GM18858 (cell line): Measurements from ENCODE around the gene PIK3C2G.
"Not testable (repeated sequence)": the region's sequence is repeated elsewhere in the genome, so short reads cannot be mapped to it uniquely, and the experiment has no call there.

Source experiments
- ATAC-seq: cut with Tn5 transposase; IDR thresholded peaks from one replicate; pipeline ENCODE4 v1.9.1; 2021; ENCODE audit not compliant: unreplicated experiment

PIK3C2G gene

GRCh38 chr12:18468246-18469075 lies 207.1 kb downstream of the PIK3C2G start:
- ATAC-seq: no peak

- ATAC-seq: no peak
Measured at GRCh38 chr12:18470251-18470650, 208.9 kb downstream of the PIK3C2G start.

- ATAC-seq: no peak
Measured at GRCh38 chr12:18472304-18472703, 211.0 kb downstream of the PIK3C2G start.

- ATAC-seq: no peak
Measured at GRCh38 chr12:18472806-18473205, 211.5 kb downstream of the PIK3C2G start.

GRCh38 chr12:18476861-18477260 lies 215.5 kb downstream of the PIK3C2G start:
- no peak for ATAC-seq

- ATAC-seq: no peak
Measured at GRCh38 chr12:18479256-18479655, 217.9 kb downstream of the PIK3C2G start.

GRCh38 chr12:18482601-18483120 lies 221.3 kb downstream of the PIK3C2G start:
- ATAC-seq: no peak

GRCh38 chr12:18483698-18484325 lies 222.5 kb downstream of the PIK3C2G start:
- ATAC-seq: no peak

GRCh38 chr12:18486036-18486435 lies 224.7 kb downstream of the PIK3C2G start:
- no peak for ATAC-seq

GRCh38 chr12:18487509-18487908 lies 226.2 kb downstream of the PIK3C2G start:
- ATAC-seq: no peak

- no peak for ATAC-seq
Measured at GRCh38 chr12:18492372-18493025, 231.2 kb downstream of the PIK3C2G start.

GRCh38 chr12:18496156-18496555 lies 234.8 kb downstream of the PIK3C2G start:
- ATAC-seq: no peak

GRCh38 chr12:18500160-18500574 lies 238.8 kb downstream of the PIK3C2G start:
- ATAC-seq: not testable (repeated sequence)

- ATAC-seq: not testable (repeated sequence)
Measured at GRCh38 chr12:18500736-18501135, 239.4 kb downstream of the PIK3C2G start.

GRCh38 chr12:18502422-18502968 lies 241.2 kb downstream of the PIK3C2G start:
- ATAC-seq: no peak

GRCh38 chr12:18521461-18521860 lies 260.1 kb downstream of the PIK3C2G start:
- no peak for ATAC-seq

GRCh38 chr12:18522806-18523205 lies 261.5 kb downstream of the PIK3C2G start:
- no peak for ATAC-seq

- ATAC-seq: not testable (repeated sequence)
Measured at GRCh38 chr12:18542497-18542896, 281.2 kb downstream of the PIK3C2G start.

- ATAC-seq: no peak
Measured at GRCh38 chr12:18546399-18546798, 285.1 kb downstream of the PIK3C2G start.

GRCh38 chr12:18549598-18549997 lies 288.3 kb downstream of the PIK3C2G start:
- ATAC-seq: no peak

GRCh38 chr12:18551106-18551505 lies 289.8 kb downstream of the PIK3C2G start:
- no peak for ATAC-seq
